CD4-positive, alpha-beta T cell treated with Interleukin-4 for 4 hours (primary cell): ENCODE results near the gene LYRM2.

Source experiments
- DNase-seq: peaks from one replicate; pipeline ENCODE4 v3.0.0-alpha.2; 2020

Gene LYRM2

GRCh38 chr6:89638320-89639195 is at the start of gene LYRM2:
LYRM2 (minus strand) TSS chr6:89638747; CDS start chr6:89638716, 31 bp downstream.
- DNase-seq: peak; percentile 85

- no peak for DNase-seq
These were observed 49.8 kb upstream of the LYRM2 start for GRCh38 chr6:89688328-89688727.

- DNase-seq: no peak
These were observed 46.8 kb upstream of the LYRM2 start for GRCh38 chr6:89685311-89685710.

- no peak for DNase-seq
These were observed 44.4 kb upstream of the LYRM2 start for GRCh38 chr6:89682991-89683390.

- no peak for DNase-seq
These were observed 43.5 kb upstream of the LYRM2 start for GRCh38 chr6:89681983-89682564.

- no peak for DNase-seq
These were observed 42.0 kb upstream of the LYRM2 start for GRCh38 chr6:89680551-89680950.

- no peak for DNase-seq
These were observed 41.6 kb upstream of the LYRM2 start for GRCh38 chr6:89680150-89680549.

- DNase-seq: no peak
These were observed 40.9 kb upstream of the LYRM2 start for GRCh38 chr6:89679215-89680120.

- DNase-seq: no peak
These were observed 40.0 kb upstream of the LYRM2 start for GRCh38 chr6:89678531-89678930.

- no peak for DNase-seq
These were observed 37.6 kb upstream of the LYRM2 start for GRCh38 chr6:89675949-89676748.

- DNase-seq: no peak
These were observed 32.5 kb upstream of the LYRM2 start for GRCh38 chr6:89670935-89671565.

- no peak for DNase-seq
These were observed 30.5 kb upstream of the LYRM2 start for GRCh38 chr6:89669002-89669401.

- no peak for DNase-seq
These were observed 29.5 kb upstream of the LYRM2 start for GRCh38 chr6:89667872-89668556.

GRCh38 chr6:89662659-89663223 is 24.2 kb upstream of the LYRM2 start:
- no peak for DNase-seq

GRCh38 chr6:89661559-89661958 is 23.0 kb upstream of the LYRM2 start:
- DNase-seq: no peak

- no peak for DNase-seq
These were observed 22.4 kb upstream of the LYRM2 start for GRCh38 chr6:89660981-89661380.

- no peak for DNase-seq
These were observed 19.1 kb upstream of the LYRM2 start for GRCh38 chr6:89657445-89658158.

- no peak for DNase-seq
These were observed 16.6 kb upstream of the LYRM2 start for GRCh38 chr6:89655122-89655521.

- no peak for DNase-seq
These were observed 12.0 kb upstream of the LYRM2 start for GRCh38 chr6:89650579-89650978.

GRCh38 chr6:89649682-89650081 is 11.1 kb upstream of the LYRM2 start:
- DNase-seq: no peak
